H1 (cell line): ENCODE measurements around the gene GLTP. TPM values are rescaled to one million over a fixed set of nuclear protein-coding genes. Genes with fewer than 3 reads are reported as not detected.

ENCODE experiments used
- CTCF ChIA-PET: fragments of 300-600 bp; sonication (Branson Sonifier 250); formaldehyde crosslinking; loops from one replicate; lab custom pipeline; 2021; ENCODE audit not compliant: partially characterized antibody; lab: Charles Lee
- POLR2A ChIA-PET: fragments of 300-600 bp; sonication (Branson Sonifier 250); formaldehyde crosslinking; loops from one replicate; lab custom pipeline; 2021; ENCODE audit warnings: inconsistent platforms; ENCODE audit not compliant: partially characterized antibody; lab: Charles Lee
- DNase-seq, 2 experiments: peaks; one replicate each; pipeline versions ENCODE4 v3.0.0 to v3.0.0-alpha.2; 2010 to 2022; ENCODE audit warnings: low spot score in 2 of 2, low read depth in 1 of 2, mixed read lengths in 1 of 2
- FAIRE-seq: peaks from 2 replicates; lab custom pipeline; 2011; peaks lifted over from hg19 to GRCh38; lab: Jason Lieb, UNC
- H2AFZ ChIP-seq: 2 replicates; pipeline ENCODE4 v1.8.1; 2012; ENCODE audit warnings: low read length, inconsistent platforms
- H2AK5ac ChIP-seq: 2 replicates; pipeline ENCODE4 v1.6.1; 2013; ENCODE audit warnings: low read depth, low read length
- H2BK120ac ChIP-seq: replicated peaks from 2 replicates; pipeline ENCODE3; 2013; ENCODE audit warnings: low read depth, low read length, inconsistent platforms
- H2BK12ac ChIP-seq: 2 replicates; pipeline ENCODE4 v1.6.1; 2013; ENCODE audit warnings: low read depth, low read length
- H2BK15ac ChIP-seq: 2 replicates; pipeline ENCODE4 v1.6.1; 2013; ENCODE audit warnings: low read length
- H2BK20ac ChIP-seq: 2 replicates; pipeline ENCODE4 v1.6.1; 2013; ENCODE audit warnings: low read length
- H2BK5ac ChIP-seq: 2 replicates; pipeline ENCODE4 v1.6.1; 2013; ENCODE audit warnings: low read depth, low read length
- H3K14ac ChIP-seq: 2 replicates; pipeline ENCODE4 v1.6.1; 2013; ENCODE audit warnings: inconsistent platforms; ENCODE audit not compliant: insufficient read length
- H3K18ac ChIP-seq: 2 replicates; pipeline ENCODE4 v1.6.1; 2013; ENCODE audit warnings: low read length; ENCODE audit errors: extremely low read depth
- H3K23ac ChIP-seq: 2 replicates; pipeline ENCODE4 v1.6.1; 2013; ENCODE audit warnings: inconsistent platforms; ENCODE audit not compliant: insufficient read length
- H3K23me2 ChIP-seq: 2 replicates; pipeline ENCODE4 v1.6.1; 2013; ENCODE audit warnings: low read depth, low read length
- H3K27ac ChIP-seq: 2 replicates; pipeline ENCODE4 v1.6.1; 2011; ENCODE audit warnings: low read depth, low read length, inconsistent platforms
- H3K27me3 ChIP-seq, 4 experiments: replicated peaks in 1 of 4; 1 replicate in 1 of 4; 2 replicates in 3 of 4; pipeline versions ENCODE4 v1.6.1 to v1.8.1; 2011 to 2013; ENCODE audit warnings: low read length in 3 of 4, mild to moderate bottlenecking in 3 of 4, inconsistent platforms in 2 of 4, mixed read lengths in 2 of 4, moderate library complexity in 1 of 4; ENCODE audit not compliant: control insufficient read depth in 3 of 4, insufficient read depth in 3 of 4; ENCODE audit errors: extremely low read depth in 1 of 4
- H3K36me3 ChIP-seq, 4 experiments: 2 replicates each; pipeline versions ENCODE4 v1.6.1 to v1.8.1; 2011 to 2013; ENCODE audit warnings: mild to moderate bottlenecking in 4 of 4, low read length in 3 of 4, moderate library complexity in 2 of 4, control low read depth in 1 of 4, inconsistent platforms in 1 of 4; ENCODE audit not compliant: insufficient read depth in 4 of 4, control insufficient read depth in 2 of 4
- H3K4ac ChIP-seq: replicated peaks from 2 replicates; pipeline ENCODE3; 2013; ENCODE audit warnings: low read length, low read depth, mixed read lengths, inconsistent platforms; ENCODE audit not compliant: insufficient read length
- H3K4me1 ChIP-seq, 4 experiments: replicated peaks in 1 of 4; 1 replicate in 1 of 4; 2 replicates in 3 of 4; pipeline versions ENCODE4 v1.6.1 to v1.8.1; 2011 to 2013; ENCODE audit warnings: low read length in 3 of 4, inconsistent platforms in 2 of 4, mixed read lengths in 1 of 4; ENCODE audit not compliant: insufficient read depth in 4 of 4, control insufficient read depth in 3 of 4
- H3K4me2 ChIP-seq, 2 experiments: 2 replicates each; pipeline versions ENCODE4 v1.6.1 to v1.8.1; 2011 to 2013; ENCODE audit warnings: low read depth in 2 of 2, low read length in 2 of 2, control low read depth in 1 of 2, inconsistent platforms in 1 of 2, mild to moderate bottlenecking in 1 of 2; ENCODE audit not compliant: insufficient read depth in 1 of 2
- H3K4me3 ChIP-seq, 4 experiments: fragments of 200-600, 300-600 bp in 1 of 4; sonication (generic), shearing (Covaris generic), sonication (Bioruptor Twin) in 1 of 4; 2 replicates each; pipeline versions ENCODE4 v1.5.1 to v1.8.1; 2011 to 2016; ENCODE audit warnings: low read length in 4 of 4, low read depth in 3 of 4, control low read depth in 2 of 4, inconsistent platforms in 2 of 4, mild to moderate bottlenecking in 2 of 4, mixed read lengths in 1 of 4, moderate library complexity in 1 of 4; ENCODE audit not compliant: insufficient read depth in 2 of 4; ENCODE audit errors: extremely low read depth in 1 of 4
- H3K56ac ChIP-seq: replicated peaks from 2 replicates; pipeline ENCODE3; 2013; ENCODE audit warnings: low read depth, mild to moderate bottlenecking, mixed read lengths, low read length, inconsistent platforms; ENCODE audit not compliant: insufficient read length
- H3K79me1 ChIP-seq: 2 replicates; pipeline ENCODE4 v1.6.1; 2013; ENCODE audit warnings: low read depth, low read length, control low read depth
- H3K79me2 ChIP-seq, 2 experiments: 2 replicates each; pipeline versions ENCODE4 v1.6.1 to v1.8.1; 2012 to 2013; ENCODE audit warnings: low read length in 2 of 2, mild to moderate bottlenecking in 2 of 2, inconsistent platforms in 1 of 2; ENCODE audit not compliant: insufficient read depth in 2 of 2, control insufficient read depth in 1 of 2
- H3K9ac ChIP-seq, 4 experiments: replicated peaks in 1 of 4; 1 replicate in 1 of 4; 2 replicates in 3 of 4; pipeline versions ENCODE4 v1.6.1 to v1.8.1; 2011 to 2013; ENCODE audit warnings: low read depth in 3 of 4, low read length in 3 of 4, control low read depth in 2 of 4, mild to moderate bottlenecking in 2 of 4, moderate library complexity in 2 of 4, inconsistent platforms in 1 of 4; ENCODE audit errors: extremely low read depth in 1 of 4
- H3K9me3 ChIP-seq, 2 experiments: 2 replicates each; pipeline versions ENCODE4 v1.6.1 to v1.8.1; 2012 to 2013; ENCODE audit warnings: mild to moderate bottlenecking in 2 of 2, moderate library complexity in 2 of 2, control low read depth in 1 of 2, inconsistent platforms in 1 of 2, low read depth in 1 of 2, low read length in 1 of 2, mixed read lengths in 1 of 2; ENCODE audit not compliant: insufficient read depth in 2 of 2
- H4K20me1 ChIP-seq, 2 experiments: replicated peaks in 1 of 2; 2 replicates each; pipeline versions ENCODE3 to v1.8.1; 2011 to 2013; ENCODE audit warnings: inconsistent platforms in 2 of 2, low read length in 2 of 2, mild to moderate bottlenecking in 1 of 2; ENCODE audit not compliant: insufficient read depth in 2 of 2, control insufficient read depth in 1 of 2
- H4K5ac ChIP-seq: 2 replicates; pipeline ENCODE4 v1.6.1; 2013; ENCODE audit warnings: low read length, low read depth, mixed read lengths, inconsistent platforms; ENCODE audit not compliant: insufficient read length
- H4K8ac ChIP-seq: 2 replicates; pipeline ENCODE4 v1.8.0; 2013; ENCODE audit warnings: mild to moderate bottlenecking, moderate library complexity, low read length, inconsistent platforms; ENCODE audit not compliant: insufficient read depth; ENCODE audit errors: extremely low read depth
- H4K91ac ChIP-seq: replicated peaks from 2 replicates; pipeline ENCODE3; 2013; ENCODE audit warnings: low read length, mixed read lengths, inconsistent platforms; ENCODE audit not compliant: insufficient read length
- ASH2L ChIP-seq: fragments of 200-600, 300-600 bp; sonication (generic); IDR thresholded peaks from one replicate; pipeline ENCODE4 v1.7.1; 2017; ENCODE audit warnings: low read length
- ATF3 ChIP-seq: IDR thresholded peaks from 2 replicates; pipeline ENCODE4 v1.6.1; 2011; ENCODE audit warnings: low read depth, mild to moderate bottlenecking, low read length; ENCODE audit not compliant: insufficient read depth
- BACH1 ChIP-seq: IDR thresholded peaks from 2 replicates; pipeline ENCODE4 v1.6.1; 2012; ENCODE audit warnings: low read length, improper control_type of control experiment
- BCL11A ChIP-seq, 2 experiments: IDR thresholded peaks; one replicate each; pipeline ENCODE4 v1.6.1; 2011; ENCODE audit warnings: low read depth in 2 of 2, low read length in 2 of 2, mild to moderate bottlenecking in 2 of 2
- CTBP2 ChIP-seq: IDR thresholded peaks from 2 replicates; pipeline ENCODE4 v1.7.0; 2011; ENCODE audit warnings: borderline replicate concordance, mild to moderate bottlenecking, moderate library complexity, mixed read lengths, low read length; ENCODE audit not compliant: insufficient read depth, insufficient read length
- CTCF ChIP-seq, 3 experiments: IDR thresholded peaks; 1 replicate in 2 of 3; 2 replicates in 1 of 3; pipeline versions ENCODE4 v1.5.1 to v1.6.1; 2011; ENCODE audit warnings: low read length in 3 of 3, mild to moderate bottlenecking in 3 of 3, inconsistent platforms in 2 of 3, low read depth in 1 of 3, moderate library complexity in 1 of 3; ENCODE audit not compliant: insufficient read depth in 1 of 3; ENCODE audit errors: control extremely low read depth in 1 of 3
- FOSL1 ChIP-seq: IDR thresholded peaks from 2 replicates; pipeline ENCODE4 v1.6.1; 2011; ENCODE audit warnings: mild to moderate bottlenecking, low read depth, low read length, moderate library complexity; ENCODE audit not compliant: insufficient read depth
- NRF1 ChIP-seq: IDR thresholded peaks from 2 replicates; pipeline ENCODE4 v1.6.1; 2011; ENCODE audit warnings: mild to moderate bottlenecking, low read depth, low read length, improper control_type of control experiment
- RFX5 ChIP-seq: IDR thresholded peaks from 2 replicates; pipeline ENCODE4 v1.6.1; 2011; ENCODE audit warnings: low read depth, low read length, improper control_type of control experiment, borderline replicate concordance
- ZNF274 ChIP-seq: IDR thresholded peaks from 2 replicates; pipeline ENCODE4 v1.7.0; 2012; ENCODE audit warnings: low read length, borderline replicate concordance; ENCODE audit errors: extremely low read depth
- WGBS, 2 experiments: shearing (Covaris generic) in 1 of 2; methylation state at CpG; one replicate each; pipeline versions ENCODE4 v1.1.6 to v1.1.7; 2013 to 2015; ENCODE audit warnings: low lambda C conversion rate in 2 of 2, mixed read lengths in 2 of 2, inconsistent platforms in 1 of 2, low coverage in 1 of 2, missing lambda C conversion rate in 1 of 2; ENCODE audit not compliant: insufficient replicate concordance in 2 of 2, insufficient coverage in 1 of 2, insufficient read length in 1 of 2; ENCODE audit errors: extremely low coverage in 1 of 2, missing lambda C conversion rate in 1 of 2; 5-methylcytosine and 5-hydroxymethylcytosine counted together
- polyA plus RNA-seq, 7 experiments: library from polyadenylated mRNA; depleted of rRNA in 3 of 7; stranded (reverse) in 5 of 7; unstranded in 2 of 7; fragments of >200 nt in 5 of 7; fragments of 200-250 nt in 2 of 7; gene quantifications; 1 replicate in 5 of 7; 2 replicates in 1 of 7; 4 replicates in 1 of 7; pipeline versions ENCODE4 v1.2.1 to v1.2.3, GENCODE V29; 2011 to 2013; ENCODE audit warnings: missing spikeins in 2 of 7, mixed read lengths in 2 of 7
- total RNA-seq: library from RNA; stranded (reverse); fragmentation: NEBNext Ultra II Directional; extraction: Animal tissue kit (Norgen Biotek cat#: 25700); gene quantifications from 2 replicates; pipeline ENCODE4 v1.2.1, GENCODE V29; 2021

The GLTP gene
- total and polyA plus RNA-seq, 2 of the 8 experiments (the other 6 are each of a cell fraction or from before 2014, with no cell fraction given): 9.8 to 26.1 TPM

- Histone ChIP-seq H3K18ac (no peak overlapping the region), H4K91ac (no peak overlapping the region), H2AK5ac (no peak overlapping the region), H2BK20ac (no peak overlapping the region), H3K9ac (no peak overlapping the region), H3K4me1 (peaks cover 0 to 7% (median 4%) of the 10 kb centered on the region in 4 experiments; a peak in 5 of 7 replicates), H3K36me3 (no peaks in the 10 kb centered on the region), H3K4me2 (no peak overlapping the region), H3K27ac (no peak overlapping the region), H4K20me1 (peaks cover 0 to 8% of the 10 kb centered on the region in 2 experiments), H3K23ac (no peak overlapping the region), H3K79me1 (no peaks in the 10 kb centered on the region), H2BK120ac (no peak overlapping the region), H3K27me3 (no peaks in the 10 kb centered on the region), H2BK12ac (no peak overlapping the region), H4K5ac (no peak overlapping the region), H3K4ac (no peak overlapping the region), H3K56ac (no peak overlapping the region), H2BK5ac (no peak overlapping the region), H3K79me2 (no peaks in the 10 kb centered on the region), H3K14ac (no peak overlapping the region), H2AFZ (no peak overlapping the region), H3K23me2 (peaks cover 8% of the 10 kb centered on the region; the same call in 1 of the 2 replicates), H3K9me3 (0 out of 4 replicates have a peak, but pooled peaks cover 0 to 5% of the 10 kb centered on the region in 2 experiments), H3K4me3 (no peak overlapping the region), H4K8ac (no peak overlapping the region), H2BK15ac (no peak overlapping the region)
- ChIA-PET CTCF (interaction anchor here (0.5 to 3.6 kb wide), 3 partner anchors 12 to 42 kb away, joined by 3 to 22 read pairs (median 3); no protein-coding TSS in a partner anchor), POLR2A (interaction anchor here (1.4 kb wide), 1 partner anchor 11 kb away, joined by 3 read pairs; no protein-coding TSS in a partner anchor)
- 89% methylated on average over 9 of the region's 9 CpGs; no CpG with 5 or more reads in 1 of the 2 experiments for WGBS, 2 experiments
- FAIRE-seq: no peak
- DNase-seq: no peak
- no peak for TF ChIP-seq ZNF274
- no peak for TF ChIP-seq CTCF (IDR thresholded peaks at IDR 0.05; ENCODE audit: control extremely low read depth in 1 of 3, insufficient read depth in 1 of 3, low read depth in 1 of 3, low read length in 3 of 3)
- no peak for TF ChIP-seq NRF1
- no peak for TF ChIP-seq BCL11A (IDR thresholded peaks at IDR 0.05; ENCODE audit: low read depth in 2 of 2, low read length in 2 of 2)
- no peak for TF ChIP-seq FOSL1
- no peak for TF ChIP-seq RFX5
- TF ChIP-seq ATF3: no peak
- no peak for TF ChIP-seq CTBP2
- no peak for TF ChIP-seq ASH2L
- TF ChIP-seq BACH1: no peak
These were observed 62.1 kb downstream of the GLTP start for GRCh38 chr12:109818253-109818652.
